Measurements from ENCODE around the gene NAPA.

Gene NAPA

GRCh38 chr19:47514869-47515588 is at the start of gene NAPA:
NAPA (minus strand) TSS chr19:47515063; CDS start chr19:47514940, 123 bp downstream.
- H3K27ac ChIP-seq = peak within 1 kb of the TSS; percentile 84
- DNase-seq (ENCODE audit: low read depth, low spot score) = peak; percentile 99

- DNase-seq (ENCODE audit: low read depth, low spot score) = no peak
- H3K27ac ChIP-seq = no peak overlapping the region
Measured at GRCh38 chr19:47564081-47564480, 49.2 kb upstream of the NAPA start.

- no peak for DNase-seq (ENCODE audit: low read depth, low spot score)
- H3K27ac ChIP-seq = no peak overlapping the region
Measured at GRCh38 chr19:47561440-47562057, 46.7 kb upstream of the NAPA start.

- DNase-seq (ENCODE audit: low read depth, low spot score) = no peak
- H3K27ac ChIP-seq = no peak overlapping the region
Measured at GRCh38 chr19:47560999-47561398, 46.1 kb upstream of the NAPA start.

DNA sequence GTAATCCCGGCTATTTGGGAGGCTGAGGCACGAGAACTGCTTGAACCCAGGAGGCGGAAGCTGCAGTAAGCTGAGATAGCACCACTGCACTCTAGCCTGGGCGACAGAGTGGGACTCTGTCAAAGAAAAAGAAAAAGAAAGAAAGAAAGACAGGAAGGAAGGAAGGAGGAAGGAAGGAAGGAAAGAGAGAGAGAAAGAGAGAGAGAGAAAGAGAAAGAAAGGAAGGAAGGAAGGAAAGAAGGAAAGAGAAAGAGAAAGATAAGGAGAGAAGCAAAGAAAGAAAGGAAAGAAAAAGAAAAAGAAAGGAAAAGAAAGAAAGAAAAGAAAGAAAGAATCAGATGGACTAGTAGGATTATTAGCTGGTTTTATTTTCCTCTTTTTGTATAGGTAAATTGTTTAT is 35.3 kb upstream of the NAPA start:
- H3K27ac ChIP-seq = no peak overlapping the region
- no peak for DNase-seq (ENCODE audit: low read depth, low spot score)

DNA sequence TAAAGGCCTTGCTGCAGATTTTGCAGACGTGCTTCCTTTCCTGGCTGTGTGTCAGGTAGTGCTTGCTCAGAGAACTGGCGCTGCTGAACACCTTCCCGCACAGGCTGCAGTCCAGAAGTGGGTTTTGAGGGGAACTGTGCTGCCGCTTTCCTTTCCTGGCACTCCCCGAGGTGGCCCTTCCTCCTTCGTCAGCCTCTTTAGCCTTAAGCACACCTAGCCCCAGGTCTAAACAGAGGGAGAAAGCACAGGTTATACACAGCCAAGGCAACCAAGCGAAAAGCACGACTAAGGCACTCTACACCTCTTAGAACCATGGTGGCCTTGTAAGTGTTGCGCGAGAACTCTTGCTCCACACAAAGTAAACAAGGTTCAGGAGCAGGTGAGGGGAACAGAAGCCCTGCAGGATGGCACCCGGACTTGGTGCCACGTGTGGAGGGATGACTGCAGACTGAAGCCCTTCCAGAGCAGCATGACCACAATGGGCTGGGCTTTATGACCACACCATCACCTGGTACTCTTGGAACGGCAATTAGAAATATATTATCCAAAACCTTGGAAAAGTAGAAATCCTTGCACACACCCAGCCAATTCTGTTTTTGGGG is 34.5 kb upstream of the NAPA start:
- DNase-seq (ENCODE audit: low read depth, low spot score) = no peak
- H3K27ac ChIP-seq = no peak overlapping the region

DNA sequence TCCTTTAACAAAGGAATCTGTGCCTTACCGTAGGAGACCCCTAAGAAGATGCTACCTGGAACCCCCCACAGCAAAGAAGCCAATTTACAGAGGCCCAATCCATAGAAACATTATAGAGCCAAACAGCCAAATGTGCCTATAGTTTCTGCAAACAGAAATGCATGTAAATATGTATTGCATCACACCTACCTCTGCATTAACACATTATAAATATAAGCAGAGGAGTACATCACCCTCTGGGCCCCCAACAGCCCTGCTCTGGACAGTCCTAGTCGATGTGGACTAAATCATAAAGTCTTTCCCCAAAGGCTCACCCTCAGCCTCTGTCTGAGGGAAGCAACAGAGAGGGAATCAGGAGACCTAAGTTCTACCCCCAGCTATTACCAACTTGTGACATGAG is 32.3 kb upstream of the NAPA start:
- H3K27ac ChIP-seq = no peak overlapping the region
- no peak for DNase-seq (ENCODE audit: low read depth, low spot score)

GRCh38 chr19:47545061-47545948 is 30.4 kb upstream of the NAPA start:
- no peak overlapping the region for H3K27ac ChIP-seq
- DNase-seq (ENCODE audit: low read depth, low spot score) = no peak

- no peak overlapping the region for H3K27ac ChIP-seq
- no peak for DNase-seq (ENCODE audit: low read depth, low spot score)
Measured at GRCh38 chr19:47544476-47544875, 29.6 kb upstream of the NAPA start.

GRCh38 chr19:47544075-47544474 is 29.2 kb upstream of the NAPA start:
- no peak overlapping the region for H3K27ac ChIP-seq
- DNase-seq (ENCODE audit: low read depth, low spot score) = no peak

DNA sequence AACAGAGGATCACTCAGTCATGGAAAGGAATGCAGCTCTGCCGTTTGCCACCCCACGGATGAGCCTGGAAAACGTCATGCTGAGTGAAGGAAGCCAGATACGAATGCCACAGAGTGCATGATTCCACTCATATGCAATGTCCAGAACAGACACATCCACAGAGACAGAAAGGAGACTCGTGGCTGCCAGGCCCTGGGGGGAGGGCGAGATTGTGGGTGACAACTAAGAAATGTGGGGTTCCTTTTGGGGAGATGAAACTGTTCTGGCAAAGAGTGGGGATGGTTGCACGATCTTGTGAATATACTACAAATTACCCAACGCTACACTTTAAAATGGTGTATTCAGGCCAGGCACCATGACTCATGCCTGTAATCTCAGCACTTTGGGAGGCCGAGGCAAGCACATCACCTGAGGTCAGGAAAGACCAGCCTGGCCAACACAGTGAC is 27.2 kb upstream of the NAPA start:
- DNase-seq (ENCODE audit: low read depth, low spot score) = no peak

GRCh38 chr19:47541518-47541917 is 26.7 kb upstream of the NAPA start:
- H3K27ac ChIP-seq = no peak overlapping the region
- no peak for DNase-seq (ENCODE audit: low read depth, low spot score)

More for the DNA sequence above, 27.2 kb upstream of the NAPA start:
- H3K27ac ChIP-seq = no peak overlapping the region

DNA sequence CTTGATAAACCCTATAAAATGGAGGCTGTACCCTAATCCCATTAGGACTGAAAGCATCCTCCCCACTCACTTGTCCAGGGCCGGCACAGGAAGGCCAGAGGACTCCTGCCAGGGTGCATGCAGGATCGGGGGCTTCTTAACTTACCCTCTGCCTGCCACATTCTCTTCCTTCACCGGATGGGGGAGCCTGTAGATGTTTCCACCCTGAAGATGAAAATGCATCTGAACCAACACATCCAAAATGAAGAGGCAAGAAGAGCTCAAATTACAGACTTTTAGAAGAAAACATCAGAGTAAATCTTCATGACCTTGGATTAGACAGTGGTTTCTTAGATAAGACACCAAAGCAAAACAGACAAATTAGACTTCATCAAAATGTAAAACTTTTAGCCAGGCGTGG is 25.9 kb upstream of the NAPA start:
- DNase-seq (ENCODE audit: low read depth, low spot score) = no peak
- no peak overlapping the region for H3K27ac ChIP-seq

GRCh38 chr19:47539747-47540311 is 25.0 kb upstream of the NAPA start:
- H3K27ac ChIP-seq = no peak overlapping the region
- DNase-seq (ENCODE audit: low read depth, low spot score) = no peak

GRCh38 chr19:47538812-47539211 is 23.9 kb upstream of the NAPA start:
- no peak for DNase-seq (ENCODE audit: low read depth, low spot score)

DNA sequence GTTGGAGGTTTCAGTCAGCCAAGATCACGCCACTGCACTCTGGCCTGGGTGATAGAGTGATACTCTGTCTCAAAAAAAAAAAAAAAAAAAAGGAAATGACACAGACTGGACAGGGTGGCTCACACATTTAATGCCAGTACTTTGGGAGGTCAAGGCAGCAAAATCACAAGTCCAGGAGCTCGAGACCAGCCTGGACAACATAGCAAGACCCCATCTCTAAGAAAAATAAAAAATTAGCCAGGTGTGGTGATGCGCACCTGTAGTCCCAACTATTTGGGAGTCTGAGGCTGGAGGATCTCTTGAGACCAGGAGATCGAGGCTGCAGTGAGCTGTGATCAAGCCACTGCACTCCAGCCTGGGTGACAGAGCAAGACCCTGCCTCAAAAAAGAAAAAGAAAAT is 22.6 kb upstream of the NAPA start:
- no peak overlapping the region for H3K27ac ChIP-seq
- no peak for DNase-seq (ENCODE audit: low read depth, low spot score)

More at GRCh38 chr19:47538812-47539211, 23.9 kb upstream of the NAPA start:
- no peak overlapping the region for H3K27ac ChIP-seq

- no peak for DNase-seq (ENCODE audit: low read depth, low spot score)
- H3K27ac ChIP-seq = no peak overlapping the region
Measured at GRCh38 chr19:47534628-47535027, 19.8 kb upstream of the NAPA start.

GRCh38 chr19:47531640-47532387 is 17.0 kb upstream of the NAPA start:
- no peak for DNase-seq (ENCODE audit: low read depth, low spot score)
- H3K27ac ChIP-seq = no peak overlapping the region

- DNase-seq (ENCODE audit: low read depth, low spot score) = no peak
- H3K27ac ChIP-seq = no peak overlapping the region
Measured at GRCh38 chr19:47529018-47529742, 14.3 kb upstream of the NAPA start.
